HG03060 (cell line): ENCODE data around the gene CCL8.

Source experiments
- ATAC-seq: cut with Tn5 transposase; IDR thresholded peaks from one replicate; pipeline ENCODE4 v1.9.1; 2021; ENCODE audit warnings: low read depth, moderate number of reproducible peaks; ENCODE audit not compliant: unreplicated experiment

The CCL8 gene

DNA sequence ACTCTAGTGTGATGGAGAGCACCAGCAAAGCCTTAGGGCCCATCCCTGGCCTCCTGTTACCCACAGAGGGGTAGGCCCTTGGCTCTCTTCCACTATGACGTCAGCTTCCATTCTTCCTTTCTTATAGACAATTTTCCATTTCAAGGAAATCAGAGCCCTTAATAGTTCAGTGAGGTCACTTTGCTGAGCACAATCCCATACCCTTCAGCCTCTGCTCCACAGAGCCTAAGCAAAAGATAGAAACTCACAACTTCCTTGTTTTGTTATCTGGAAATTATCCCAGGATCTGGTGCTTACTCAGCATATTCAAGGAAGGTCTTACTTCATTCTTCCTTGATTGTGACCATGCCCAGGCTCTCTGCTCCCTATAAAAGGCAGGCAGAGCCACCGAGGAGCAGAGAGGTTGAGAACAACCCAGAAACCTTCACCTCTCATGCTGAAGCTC, at the start of gene CCL8:
CCL8 (plus strand) TSS at position 397 of the 445 bp plus-strand sequence. CDS start 67 bp downstream, outside the sequence.
- ATAC-seq = no peak

DNA sequence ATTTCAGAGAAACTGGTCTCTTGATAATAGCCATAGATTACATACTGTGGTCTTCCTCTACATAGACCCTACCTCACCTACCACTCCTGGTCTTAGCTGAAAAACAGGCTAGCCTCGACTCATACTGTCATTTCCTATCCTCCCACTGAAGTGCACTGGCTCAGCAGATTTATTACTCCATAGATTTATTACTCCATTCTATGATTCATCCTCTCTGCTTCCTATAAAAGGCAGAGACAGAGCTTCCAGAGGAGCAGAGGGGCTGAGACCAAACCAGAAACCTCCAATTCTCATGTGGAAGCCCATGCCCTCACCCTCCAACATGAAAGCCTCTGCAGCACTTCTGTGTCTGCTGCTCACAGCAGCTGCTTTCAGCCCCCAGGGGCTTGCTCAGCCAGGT, 49.3 kb upstream of the CCL8 start, which contains the start of gene CCL7:
CCL7 (plus strand) TSS at position 253 of the 400 bp plus-strand sequence; CDS start at position 323, 70 bp downstream.
- ATAC-seq = no peak

DNA sequence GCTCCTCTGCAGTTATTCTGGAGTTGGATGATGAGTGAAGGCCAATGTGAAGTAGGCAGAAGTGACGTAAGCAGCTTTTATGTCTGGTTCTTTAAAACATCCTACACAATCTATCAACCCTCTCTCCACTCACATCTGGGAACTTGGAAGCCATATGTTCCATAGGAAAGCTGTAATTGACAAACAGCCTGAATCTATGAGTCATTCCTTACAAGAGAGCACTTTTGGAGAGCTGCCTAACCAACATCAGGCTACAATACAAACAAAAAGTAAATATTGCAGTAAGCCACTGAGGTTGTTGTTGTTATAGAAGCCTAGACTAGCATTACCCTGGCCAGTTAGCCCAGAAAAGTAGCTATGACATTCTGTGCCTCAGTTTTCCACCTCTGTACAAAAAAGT, 43.4 kb upstream of the CCL8 start:
- no peak for ATAC-seq

GRCh38 chr17:34276826-34277225, 42.4 kb upstream of the CCL8 start:
- ATAC-seq = no peak

GRCh38 chr17:34283571-34283970, 35.7 kb upstream of the CCL8 start:
- no peak for ATAC-seq

DNA sequence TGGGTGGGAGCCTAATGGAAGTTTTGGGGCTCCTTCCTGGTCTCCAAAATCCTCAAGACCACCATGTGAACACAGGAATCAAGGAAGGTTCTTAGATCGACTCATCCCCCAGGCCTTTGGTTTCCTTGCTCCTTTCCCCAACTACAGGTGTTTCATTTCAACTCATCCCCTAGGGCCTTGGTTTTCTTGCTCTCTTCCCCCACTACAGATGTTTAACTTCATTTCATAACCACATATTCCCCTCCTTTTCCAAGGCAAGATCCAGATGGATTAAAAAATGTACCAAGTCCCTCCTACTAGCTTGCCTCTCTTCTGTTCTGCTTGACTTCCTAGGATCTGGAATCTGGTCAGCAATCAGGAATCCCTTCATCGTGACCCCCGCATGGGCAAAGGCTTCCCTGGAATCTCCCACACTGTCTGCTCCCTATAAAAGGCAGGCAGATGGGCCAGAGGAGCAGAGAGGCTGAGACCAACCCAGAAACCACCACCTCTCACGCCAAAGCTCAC, 33.9 kb upstream of the CCL8 start, which contains the start of gene CCL11:
CCL11 (plus strand) TSS at position 457 of the 507 bp plus-strand sequence. CDS start 67 bp downstream, outside the sequence.
- no peak for ATAC-seq

GRCh38 chr17:34287875-34288274, 31.4 kb upstream of the CCL8 start:
- ATAC-seq = no peak

GRCh38 chr17:34290586-34290985, 28.6 kb upstream of the CCL8 start:
- ATAC-seq = no peak

- ATAC-seq = no peak
Measured at GRCh38 chr17:34291721-34292348, 27.4 kb upstream of the CCL8 start.

- no peak for ATAC-seq
Measured at GRCh38 chr17:34299027-34299426, 20.2 kb upstream of the CCL8 start.

- no peak for ATAC-seq
Measured at GRCh38 chr17:34299956-34300577, 19.2 kb upstream of the CCL8 start.

DNA sequence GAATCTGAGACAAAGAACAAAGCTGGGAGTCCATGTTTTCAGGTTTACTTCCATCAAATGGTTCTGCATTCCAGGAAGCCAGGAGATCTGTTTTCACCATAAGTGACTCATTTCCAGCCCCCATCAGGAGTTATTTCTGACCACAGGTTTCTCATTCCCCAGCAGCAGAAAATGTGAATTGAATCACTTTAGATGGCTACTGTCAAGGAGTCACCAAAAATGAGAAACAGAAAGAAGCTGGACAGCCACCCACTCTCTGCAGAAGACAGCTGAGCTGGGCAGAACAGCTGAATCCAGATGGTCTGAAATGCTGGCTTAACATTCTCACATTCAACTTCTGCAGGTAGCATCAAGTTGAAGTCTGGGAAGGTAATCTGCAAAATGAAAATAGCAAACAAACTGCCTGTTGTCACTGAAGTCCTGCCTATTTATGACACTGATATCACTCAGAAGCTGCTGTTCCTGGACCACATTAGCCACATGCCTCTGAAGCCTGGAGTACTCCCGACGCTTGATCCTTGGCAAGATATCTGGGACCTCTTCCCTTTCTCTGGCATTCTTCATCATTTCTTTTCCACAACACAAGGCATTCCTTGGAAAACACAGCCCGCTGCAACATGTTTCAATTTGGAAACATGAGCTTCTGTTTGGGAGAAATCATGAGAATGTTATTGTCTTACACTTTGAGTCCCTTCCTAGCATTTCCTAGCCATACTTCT, 18.4 kb upstream of the CCL8 start:
- no peak for ATAC-seq

DNA sequence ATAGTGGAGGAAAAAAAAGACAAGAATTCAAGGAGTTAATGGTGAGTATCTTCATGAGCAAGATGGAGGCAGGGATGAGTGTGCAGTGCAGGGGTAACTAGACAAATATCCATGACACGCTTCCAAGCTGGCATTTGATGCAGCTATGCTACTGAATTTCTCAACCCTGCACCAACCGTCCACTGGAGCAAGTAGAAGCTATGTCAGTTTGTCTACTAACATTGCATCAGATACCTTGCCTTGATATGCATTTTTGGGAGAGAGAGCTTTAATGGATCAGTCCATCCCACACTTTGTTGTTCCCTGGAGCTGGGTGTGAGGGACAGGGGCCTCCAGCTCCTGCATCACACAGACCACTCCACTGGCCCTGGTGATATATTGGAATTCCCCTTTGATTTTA, 17.2 kb upstream of the CCL8 start:
- ATAC-seq = no peak

- ATAC-seq = no peak
Measured at GRCh38 chr17:34302636-34303035, 16.6 kb upstream of the CCL8 start.

- ATAC-seq = no peak
Measured at GRCh38 chr17:34303606-34304005, 15.6 kb upstream of the CCL8 start.

DNA sequence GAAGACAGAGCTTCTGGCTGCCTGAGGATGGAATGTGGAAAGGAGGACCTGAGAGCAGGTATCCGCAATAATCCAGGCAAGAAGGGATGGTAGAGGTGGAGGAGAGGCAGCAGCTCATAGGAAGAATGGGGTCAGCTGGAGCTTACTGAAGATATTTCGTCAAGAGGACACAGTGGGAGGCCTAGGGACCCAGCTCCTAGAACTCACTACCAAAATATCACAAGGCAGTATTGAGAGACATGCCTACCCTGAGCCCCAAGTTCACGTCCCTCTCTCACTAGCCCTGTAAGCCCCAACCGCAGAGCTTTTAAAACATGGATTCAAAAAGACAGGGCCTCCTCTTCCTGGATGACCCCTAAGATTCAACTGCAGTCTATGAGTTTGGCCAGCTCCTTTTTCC, 14.2 kb upstream of the CCL8 start:
- ATAC-seq = no peak

DNA sequence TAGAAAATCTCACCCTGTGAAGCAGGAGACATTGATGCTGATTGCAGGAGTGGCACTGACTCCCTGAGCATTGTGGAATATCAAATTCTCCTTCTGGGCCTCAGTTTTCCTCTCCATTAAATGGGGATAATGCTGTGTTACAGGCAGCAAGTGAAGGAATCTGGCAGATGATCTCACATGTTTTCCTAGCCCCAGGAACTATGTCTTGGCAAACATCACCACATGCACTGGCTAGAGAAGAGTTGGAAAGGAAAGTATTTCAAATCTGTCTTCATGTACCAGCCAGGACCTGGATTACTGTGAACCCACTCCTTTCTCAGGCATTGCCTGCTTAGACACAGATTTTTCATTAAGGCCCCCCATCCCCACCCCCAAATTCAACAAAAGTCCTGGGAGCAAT, 13.6 kb upstream of the CCL8 start:
- ATAC-seq = no peak

- ATAC-seq = no peak
Measured at GRCh38 chr17:34306466-34306865, 12.8 kb upstream of the CCL8 start.

GRCh38 chr17:34307110-34307509, 12.1 kb upstream of the CCL8 start:
- ATAC-seq = no peak

GRCh38 chr17:34308371-34308770, 10.9 kb upstream of the CCL8 start:
- ATAC-seq = no peak

GRCh38 chr17:34311291-34311690, 7.9 kb upstream of the CCL8 start:
- ATAC-seq = no peak
